ENCODE measurements around the gene EIF4E3. TPM values are rescaled to one million over a fixed set of nuclear protein-coding genes. Genes with fewer than 3 reads are reported as not detected.

The EIF4E3 gene
- total and polyA plus RNA-seq, 10 of the 15 experiments (the other 5 are each of a cell fraction or from before 2014, with no cell fraction given) = 0.05 to 0.38 (median 0.16) TPM; not detected in 1

- no peak overlapping the region for H2AFZ ChIP-seq (ENCODE audit: control insufficient read depth, low read depth, low read length)
- H3K36me3 ChIP-seq (ENCODE audit: control insufficient read depth in 2 of 2, insufficient read depth in 2 of 2, low read length in 1 of 2) = no peaks in the 10 kb centered on the region
- no peak overlapping the region for H3K27ac ChIP-seq (ENCODE audit: control insufficient read depth, insufficient read depth)
- FAIRE-seq (no peak), DNase-seq (ENCODE audit: low read depth, low spot score) (no peak), ATAC-seq (no peak)
- ChIA-PET RAD21 (ENCODE audit: unreplicated experiment) (interaction anchor here (1.4 kb wide), 1 partner anchor 14 kb away, joined by 3 read pairs; no protein-coding TSS in a partner anchor), CTCF (interaction anchor here (1.7 to 4.6 kb wide), 2 partner anchors 14 to 16 kb away, joined by 6 to 18 read pairs; no protein-coding TSS in a partner anchor), SMC1A (ENCODE audit: uncharacterized antibody, unreplicated experiment) (no interaction called here), POLR2A (no interaction called here)
- BruUV-seq (replicated peaks) = no TSS peak
- H4K20me1 ChIP-seq (ENCODE audit: control insufficient read depth, insufficient read depth) = no peaks in the 10 kb centered on the region
- intact Hi-C loops (cut with micrococcal nuclease; ENCODE audit: unreplicated experiment) (no loop called here), in situ Hi-C loops (cut with MboI) (no loop called here)
- no peak overlapping the region for H3K9ac ChIP-seq (ENCODE audit: control insufficient read depth, insufficient read depth, low read length)
- peaks cover 0 to 1% of the 10 kb centered on the region in 2 experiments; a peak in 1 of 4 replicates for H3K27me3 ChIP-seq (replicated peaks in 1 of 2; ENCODE audit: control insufficient read depth in 2 of 2, insufficient read depth in 2 of 2, low read length in 1 of 2)
- no peaks in the 10 kb centered on the region for H3K79me2 ChIP-seq (ENCODE audit: control insufficient read depth, insufficient read depth, low read length)
- no peak overlapping the region for H3K4me3 ChIP-seq
- TF ChIP-seq WRNIP1 (IDR thresholded peaks at IDR 0.05; ENCODE audit: borderline replicate concordance, low read depth, low read length) (no peak), SMAD5 (IDR thresholded peaks at IDR 0.05; ENCODE audit: low read depth) (no peak), ZBTB33 (IDR thresholded peaks at IDR 0.05) (no peak), STAT1 (conservative IDR thresholded peaks at IDR 0.05) (no peak), ASH2L (IDR thresholded peaks at IDR 0.05; ENCODE audit: borderline replicate concordance, low read depth) (no peak), NFYA (IDR thresholded peaks at IDR 0.05; ENCODE audit: borderline replicate concordance, low read depth, low read length) (no peak), BCL11A (IDR thresholded peaks at IDR 0.05; ENCODE audit: low read depth, low read length) (no peak), NR2C2 (IDR thresholded peaks at IDR 0.05; ENCODE audit: borderline replicate concordance, control insufficient read depth, insufficient read length, low read depth) (no peak), ZNF217 (IDR thresholded peaks at IDR 0.05) (no peak), BCLAF1 (IDR thresholded peaks at IDR 0.05) (no peak), FOS (IDR thresholded peaks at IDR 0.05; ENCODE audit: borderline replicate concordance, extremely low read depth, insufficient read length) (no peak), ZBTB4 (CRISPR knock-in tag; IDR thresholded peaks at IDR 0.05) (no peak)
- 52% methylated on average over 7 of the region's 7 CpGs for WGBS (ENCODE audit: insufficient coverage, insufficient replicate concordance, low lambda C conversion rate, missing lambda C conversion rate)
- H3K4me1 ChIP-seq (ENCODE audit: control insufficient read depth, insufficient read depth, low read length) = no peaks in the 10 kb centered on the region
- H3K4me2 ChIP-seq (ENCODE audit: control insufficient read depth, insufficient read depth) = no peak overlapping the region
- H3K9me3 ChIP-seq (replicated peaks; ENCODE audit: control insufficient read depth, insufficient read depth, low read length) = no peaks in the 10 kb centered on the region
Measured at GRCh38 chr3:71695000-71695482, 30.2 kb downstream of the EIF4E3 start.

Measured in GM12878 (cell line).